Muscle layer of colon (tissue), 2 donors: ENCODE results near the gene ADM.

ENCODE experiments used
- H3K27ac ChIP-seq: one replicate; pipeline ENCODE4 v1.7.0; 2013; ENCODE audit warnings: low read depth, mild to moderate bottlenecking, low read length, moderate library complexity
- H3K27me3 ChIP-seq, 2 donors: one replicate each; pipeline ENCODE4 v1.7.0; 2013; ENCODE audit warnings: low read length in 2 of 2, mild to moderate bottlenecking in 2 of 2; ENCODE audit not compliant: insufficient read depth in 2 of 2, control insufficient read depth in 1 of 2
- H3K36me3 ChIP-seq: one replicate; pipeline ENCODE4 v1.7.0; 2013; ENCODE audit warnings: mild to moderate bottlenecking, low read length; ENCODE audit not compliant: insufficient read depth
- H3K4me1 ChIP-seq: one replicate; pipeline ENCODE4 v1.7.0; 2013; ENCODE audit warnings: mild to moderate bottlenecking, low read length; ENCODE audit not compliant: insufficient read depth
- H3K4me3 ChIP-seq, 2 donors: one replicate each; pipeline ENCODE4 v1.7.0; 2013; ENCODE audit warnings: low read length in 2 of 2, low read depth in 1 of 2, mild to moderate bottlenecking in 1 of 2, moderate library complexity in 1 of 2
- H3K9ac ChIP-seq: one replicate; pipeline ENCODE4 v1.7.0; 2013; ENCODE audit warnings: low read length
- H3K9me3 ChIP-seq: one replicate; pipeline ENCODE4 v1.7.0; 2013; ENCODE audit warnings: mild to moderate bottlenecking, low read length
- donor health status: abdominal sarcoma.
- donor health status: Adenocarcinoma of cecum.

ADM gene

DNA sequence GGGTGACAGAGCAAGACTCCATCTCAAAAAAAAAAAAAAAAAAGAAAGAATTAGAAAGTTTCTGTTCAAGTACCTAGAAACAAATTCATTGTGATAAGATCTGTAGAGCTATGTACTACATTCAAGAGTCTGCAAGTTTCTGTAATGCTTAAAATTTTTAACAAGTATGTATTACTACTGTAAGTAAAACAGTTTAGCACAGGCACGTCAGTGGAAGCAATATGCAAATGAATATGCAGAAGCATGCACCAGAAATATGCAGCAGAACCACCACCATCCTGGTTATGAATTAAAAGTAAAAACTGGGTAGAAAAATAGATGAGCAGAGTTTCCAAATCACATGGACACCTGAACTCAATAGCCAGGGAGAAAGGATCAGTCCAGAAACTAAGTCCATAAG is 30.1 kb upstream of the ADM start:
- H3K27ac ChIP-seq, result no peak overlapping the region
- H3K36me3 ChIP-seq, result no peaks in the 10 kb centered on the region
- no peaks in the 10 kb centered on the region for H3K27me3 ChIP-seq
- H3K4me3 ChIP-seq, result no peak overlapping the region
- no peaks in the 10 kb centered on the region for H3K9me3 ChIP-seq
- no peak overlapping the region for H3K9ac ChIP-seq
- H3K4me1 ChIP-seq, result peaks cover 8% of the 10 kb centered on the region

DNA sequence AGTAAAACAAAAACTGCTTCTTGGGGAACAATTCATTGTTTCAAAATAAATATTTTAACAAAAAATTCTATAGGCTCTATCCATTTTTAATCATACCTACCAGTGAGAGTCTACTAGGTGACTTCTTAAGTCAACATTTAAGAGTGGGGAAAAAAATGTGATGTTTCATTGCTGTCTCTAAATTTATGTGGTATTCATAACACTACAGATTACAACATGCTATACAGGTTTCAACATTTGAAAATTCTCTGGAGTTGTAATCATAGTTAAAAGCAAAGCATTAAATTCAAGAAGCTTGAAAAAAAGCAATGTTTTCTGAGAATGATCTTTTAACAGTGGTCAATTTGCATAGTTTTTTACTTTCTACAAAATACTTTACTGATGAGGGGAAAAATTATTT is 29.2 kb upstream of the ADM start:
- Histone ChIP-seq H3K27ac (no peak overlapping the region), H3K4me3 (no peak overlapping the region), H3K27me3 (no peaks in the 10 kb centered on the region), H3K4me1 (peaks cover 8% of the 10 kb centered on the region), H3K36me3 (no peaks in the 10 kb centered on the region), H3K9ac (no peak overlapping the region), H3K9me3 (no peaks in the 10 kb centered on the region)

DNA sequence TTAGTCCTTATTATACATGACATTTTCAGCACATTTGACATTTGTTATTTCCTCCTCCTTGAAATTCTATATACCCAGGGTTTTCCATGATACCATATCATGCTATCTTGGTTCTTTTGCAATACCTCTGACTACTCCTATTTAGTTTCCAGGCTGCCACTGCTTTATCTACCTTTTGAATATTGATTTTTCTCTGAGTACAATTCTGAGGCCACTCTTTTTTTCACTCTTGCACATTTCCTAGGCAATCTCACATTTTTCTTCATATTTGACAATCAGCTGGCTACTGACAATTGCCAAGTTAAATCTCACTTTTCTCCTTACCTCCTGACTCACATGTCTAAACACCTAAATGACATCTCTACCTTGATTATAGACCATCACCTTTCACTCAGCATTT is 22.8 kb upstream of the ADM start:
- Histone ChIP-seq H3K27ac (no peak overlapping the region), H3K9me3 (no peaks in the 10 kb centered on the region), H3K9ac (no peak overlapping the region), H3K27me3 (no peaks in the 10 kb centered on the region), H3K4me1 (no peaks in the 10 kb centered on the region), H3K36me3 (no peaks in the 10 kb centered on the region), H3K4me3 (no peak overlapping the region)

DNA sequence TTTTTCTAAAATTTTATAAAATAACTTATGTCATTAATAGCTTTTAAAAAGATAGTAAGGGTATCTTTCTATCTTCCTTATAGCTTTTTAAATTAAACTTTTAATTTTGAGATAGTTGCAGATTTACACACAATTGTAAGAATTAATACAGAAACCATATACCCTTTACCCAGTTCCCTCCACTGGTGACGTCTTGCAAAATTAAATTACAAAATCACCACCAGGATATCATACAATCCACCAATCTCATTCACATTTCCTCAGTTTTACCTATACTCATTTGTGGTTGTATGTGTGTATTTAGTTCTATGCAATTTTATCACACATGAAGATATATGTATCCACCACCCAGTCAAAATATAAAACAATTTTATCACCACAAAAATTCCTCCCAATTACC is 20.9 kb upstream of the ADM start:
- no peaks in the 10 kb centered on the region for H3K27me3 ChIP-seq
- no peaks in the 10 kb centered on the region for H3K4me1 ChIP-seq
- no peaks in the 10 kb centered on the region for H3K9me3 ChIP-seq
- H3K36me3 ChIP-seq, result no peaks in the 10 kb centered on the region
- no peak overlapping the region for H3K9ac ChIP-seq
- no peak overlapping the region for H3K4me3 ChIP-seq
- H3K27ac ChIP-seq, result no peak overlapping the region

DNA sequence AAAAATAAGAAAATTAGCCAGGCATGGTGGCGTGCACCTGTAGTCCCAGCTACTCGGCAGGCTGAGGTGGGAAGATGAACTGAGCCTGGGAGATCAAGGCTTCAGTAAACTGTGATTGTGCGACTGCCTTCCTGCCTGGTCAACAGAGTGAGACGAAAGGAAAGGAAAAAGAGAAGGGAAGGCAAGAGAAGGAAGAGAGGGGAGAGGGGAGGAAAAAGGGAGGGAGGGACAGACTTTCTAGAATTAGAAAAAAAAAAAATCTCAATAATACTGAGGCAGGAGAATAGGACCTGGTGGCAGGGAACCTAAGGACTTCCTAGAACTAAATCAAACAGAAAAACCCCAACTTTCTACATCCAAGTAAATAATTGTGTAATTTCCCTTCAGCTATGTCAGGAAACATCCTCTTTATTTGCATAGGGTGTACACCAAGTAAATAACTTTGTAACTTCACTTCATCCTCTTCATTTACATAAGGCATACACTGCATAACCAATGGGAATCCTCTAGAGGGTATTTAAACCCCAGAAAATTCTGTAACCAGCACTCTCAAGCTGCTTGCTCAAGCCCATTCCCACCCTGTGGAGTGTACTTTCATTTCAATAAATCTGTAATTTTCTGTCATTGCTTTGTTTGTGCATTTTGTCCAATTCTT is 19.6 kb upstream of the ADM start:
- no peaks in the 10 kb centered on the region for H3K36me3 ChIP-seq
- no peak overlapping the region for H3K27ac ChIP-seq
- peaks cover 4% of the 10 kb centered on the region for H3K4me1 ChIP-seq
- H3K27me3 ChIP-seq, result no peaks in the 10 kb centered on the region
- no peak overlapping the region for H3K4me3 ChIP-seq
- H3K9ac ChIP-seq, result no peak overlapping the region
- H3K9me3 ChIP-seq, result no peaks in the 10 kb centered on the region

DNA sequence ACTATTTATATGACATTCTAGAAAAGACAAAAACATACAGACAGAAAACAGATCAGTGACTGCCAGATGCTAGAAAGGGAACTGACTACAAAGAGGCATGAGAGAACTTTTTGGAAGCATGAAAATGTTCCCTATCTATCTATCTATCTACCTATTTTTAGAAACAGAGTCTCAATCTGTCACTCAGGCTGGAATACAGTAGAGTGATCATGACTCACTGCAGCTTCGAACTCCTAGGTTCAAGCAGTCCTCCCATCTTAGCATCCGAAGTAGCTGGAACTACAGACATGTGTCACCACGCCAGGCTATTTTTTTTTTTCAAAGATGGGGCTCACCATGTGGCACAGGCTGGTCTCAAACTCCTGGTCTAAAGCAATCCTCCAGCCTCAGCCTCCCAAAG is 17.7 kb upstream of the ADM start:
- Histone ChIP-seq H3K9ac (no peak overlapping the region), H3K36me3 (no peaks in the 10 kb centered on the region), H3K27me3 (no peaks in the 10 kb centered on the region), H3K4me3 (no peak overlapping the region), H3K4me1 (peaks cover 9% of the 10 kb centered on the region), H3K27ac (no peak overlapping the region), H3K9me3 (no peaks in the 10 kb centered on the region)

DNA sequence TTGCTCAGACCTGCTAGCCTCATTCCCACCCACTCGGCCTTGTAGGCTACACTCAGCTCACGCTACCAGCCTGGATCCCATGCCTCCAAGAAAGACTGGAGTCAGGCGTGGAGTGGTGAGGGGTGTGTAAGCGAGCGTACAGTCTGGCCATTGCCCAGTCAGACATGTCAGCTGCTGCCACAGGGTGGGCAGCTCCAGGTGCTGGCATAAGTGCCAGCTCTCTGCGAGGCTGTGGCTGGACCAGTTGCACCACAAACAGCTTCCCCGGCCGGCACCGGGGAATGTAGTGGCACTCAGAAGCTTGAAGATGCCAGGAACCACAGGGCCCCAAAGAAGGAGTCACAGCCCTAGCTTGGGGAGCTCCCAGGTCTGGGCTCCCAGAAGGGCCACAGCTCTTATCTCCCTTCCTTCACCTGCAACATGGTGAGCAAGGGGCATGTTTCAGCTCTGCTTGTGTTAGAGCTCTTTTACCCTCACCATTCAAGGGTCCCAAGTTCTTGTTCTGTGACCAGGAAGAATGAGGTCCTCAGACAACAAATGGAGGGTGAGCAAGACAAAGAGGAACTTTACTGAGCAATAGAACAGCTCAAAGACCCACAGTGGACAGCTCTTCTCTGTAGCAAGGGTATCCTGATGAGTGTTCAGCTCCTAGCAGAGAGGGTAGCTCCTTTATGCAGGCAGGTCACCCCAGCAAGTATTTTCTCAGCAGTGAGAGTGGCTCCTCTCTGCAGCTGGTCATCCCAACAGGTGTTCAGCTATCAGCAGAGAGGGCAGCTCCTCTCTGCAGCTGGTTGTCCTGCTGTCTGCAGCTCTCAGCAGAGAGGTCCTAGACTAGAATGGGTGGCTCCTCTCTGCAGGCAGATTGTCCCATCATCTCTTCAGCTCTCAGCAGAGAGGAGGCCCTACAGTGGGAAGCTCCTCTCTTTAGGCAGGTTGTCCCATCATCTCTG is 16.8 kb upstream of the ADM start:
- H3K27me3 ChIP-seq, result no peaks in the 10 kb centered on the region
- H3K27ac ChIP-seq, result no peak overlapping the region

DNA sequence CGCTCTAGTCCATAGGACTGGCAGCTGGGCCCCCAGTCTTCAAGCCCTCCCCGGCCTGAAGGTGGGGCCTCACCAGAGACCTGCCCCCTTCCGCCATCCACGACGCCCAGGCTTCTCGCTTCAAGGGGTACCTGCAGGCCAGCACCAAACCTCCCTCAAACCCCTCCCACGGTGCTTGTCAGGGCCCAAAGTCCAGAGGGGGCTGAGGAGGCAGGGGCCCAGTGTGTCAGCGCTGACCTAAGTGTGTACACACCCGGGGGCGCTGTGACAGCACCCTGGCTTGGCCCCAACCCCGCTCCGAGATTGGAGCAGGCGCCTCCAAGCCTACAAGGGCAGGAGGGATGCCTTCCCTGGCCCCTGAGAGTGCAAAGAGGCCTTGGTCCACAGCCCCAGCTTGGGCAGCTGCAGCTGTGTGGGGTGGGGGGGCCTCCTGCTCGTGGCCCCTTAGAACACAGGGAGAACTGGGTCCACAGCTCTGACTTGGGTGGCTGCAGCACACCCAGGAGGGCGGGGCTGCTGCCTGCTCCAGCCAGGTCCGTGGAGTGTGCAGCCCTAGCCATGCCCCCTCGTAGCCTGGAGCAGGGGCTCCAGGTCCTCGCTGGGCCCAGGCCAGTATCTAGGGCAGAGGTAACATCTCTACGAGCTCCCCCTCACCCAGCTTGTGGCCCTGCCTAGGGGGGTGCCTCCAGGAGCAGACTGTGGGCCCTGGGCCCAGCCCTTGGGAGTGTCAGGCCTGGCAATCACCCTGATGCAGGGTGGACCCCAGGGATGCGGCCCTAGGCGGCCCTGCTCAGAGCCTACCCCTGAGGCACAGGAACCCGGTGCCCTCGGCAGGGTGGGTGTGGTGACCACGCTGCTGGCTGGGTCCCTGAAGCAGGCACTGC is 15.8 kb upstream of the ADM start:
- peaks cover 18% of the 10 kb centered on the region for H3K4me1 ChIP-seq
- no peak overlapping the region for H3K4me3 ChIP-seq
- H3K36me3 ChIP-seq, result no peaks in the 10 kb centered on the region
- no peak overlapping the region for H3K9ac ChIP-seq
- H3K27ac ChIP-seq, result no peak overlapping the region
- H3K9me3 ChIP-seq, result no peaks in the 10 kb centered on the region
- no peaks in the 10 kb centered on the region for H3K27me3 ChIP-seq

More for the DNA sequence above, 16.8 kb upstream of the ADM start:
- Histone ChIP-seq H3K9me3 (no peaks in the 10 kb centered on the region), H3K4me1 (peaks cover 18% of the 10 kb centered on the region), H3K36me3 (no peaks in the 10 kb centered on the region), H3K9ac (no peak overlapping the region), H3K4me3 (no peak overlapping the region)

DNA sequence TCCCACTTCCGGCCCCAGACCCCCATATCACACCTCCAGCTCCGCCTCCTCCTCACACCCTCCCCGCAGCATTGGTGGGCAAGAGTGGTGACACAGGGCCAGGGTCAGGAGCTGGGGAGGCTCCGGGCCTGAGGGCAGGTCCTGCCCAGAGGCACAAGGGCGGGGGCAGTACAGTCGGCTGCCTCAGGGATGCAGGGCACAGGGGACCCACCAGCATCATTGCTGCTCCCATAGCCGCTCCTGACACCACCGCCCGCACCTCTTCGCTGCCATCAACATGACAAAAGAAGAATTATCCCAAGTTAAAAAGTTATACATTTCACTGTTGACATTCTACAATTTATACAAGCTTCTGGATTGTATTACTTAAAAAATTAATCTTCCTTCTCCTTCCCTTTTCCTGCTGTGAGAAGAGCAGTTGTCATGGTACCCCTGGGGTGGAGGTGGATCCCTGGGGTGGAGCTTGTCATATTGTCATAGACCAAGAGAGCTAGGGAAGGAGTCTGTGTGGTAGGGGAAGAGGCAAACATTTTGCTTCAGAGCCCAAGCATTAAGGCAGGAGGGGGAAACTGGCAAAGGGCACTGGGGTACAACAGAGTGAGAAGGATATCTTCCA is 15.0 kb upstream of the ADM start:
- Histone ChIP-seq H3K27ac (no peak overlapping the region), H3K9me3 (no peaks in the 10 kb centered on the region), H3K9ac (no peak overlapping the region), H3K4me3 (no peak overlapping the region), H3K36me3 (no peaks in the 10 kb centered on the region), H3K27me3 (no peaks in the 10 kb centered on the region), H3K4me1 (peaks cover 18% of the 10 kb centered on the region)

DNA sequence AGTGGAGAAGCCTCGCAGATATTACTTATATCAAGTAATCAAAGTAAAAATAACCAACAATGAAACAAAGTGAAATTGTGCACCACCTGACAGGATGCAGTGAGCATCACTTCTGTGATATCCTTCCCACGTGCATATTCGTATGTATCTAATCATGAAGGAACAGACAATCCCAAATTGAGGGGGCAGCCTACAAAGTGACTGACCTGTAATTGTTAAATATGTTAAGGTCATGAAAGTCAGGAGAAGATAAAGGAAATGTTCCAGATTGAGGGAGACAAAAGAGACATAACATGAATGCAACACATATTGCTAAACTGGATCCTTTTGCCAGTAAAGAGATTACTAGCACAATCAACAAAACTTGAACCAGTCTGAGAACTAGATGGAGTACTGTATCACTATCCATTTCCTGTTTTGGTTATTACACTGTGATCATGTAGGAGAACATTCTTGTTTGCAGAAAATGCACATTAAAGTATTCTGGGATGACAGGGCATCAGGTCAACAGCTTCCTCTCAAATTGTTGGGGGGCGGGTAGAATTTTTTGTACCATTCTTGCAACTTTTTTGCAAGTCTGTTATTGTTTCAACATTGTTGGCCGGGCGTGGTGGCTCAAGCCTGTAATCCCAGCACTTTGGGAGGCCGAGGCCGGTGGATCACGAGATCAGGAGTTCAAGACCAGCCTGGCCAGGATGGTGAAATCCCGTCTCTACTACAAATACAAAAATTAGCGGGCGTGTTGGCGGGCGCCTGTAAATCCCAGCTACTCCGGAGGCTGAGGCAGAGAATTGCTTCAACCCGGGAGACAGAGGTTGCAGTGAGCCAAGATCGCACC is 12.9 kb upstream of the ADM start:
- no peaks in the 10 kb centered on the region for H3K36me3 ChIP-seq
- no peaks in the 10 kb centered on the region for H3K9me3 ChIP-seq
- H3K4me1 ChIP-seq, result peaks cover 18% of the 10 kb centered on the region
- no peak overlapping the region for H3K4me3 ChIP-seq
- H3K27me3 ChIP-seq, result no peaks in the 10 kb centered on the region
- H3K27ac ChIP-seq, result no peak overlapping the region
- H3K9ac ChIP-seq, result no peak overlapping the region
